Central memory CD4-positive, alpha-beta T cell (primary cell): ENCODE measurements around the gene MAGEB17.
"Not testable (repeated sequence)": the region's sequence is repeated elsewhere in the genome, so short reads cannot be mapped to it uniquely, and the experiment has no call there.

ENCODE experiments used
- DNase-seq: peaks from one replicate; pipeline ENCODE4 v3.0.0; 2022
- total RNA-seq, 3 experiments: gene quantifications; one replicate each; lab custom pipeline; 2026; lab: John Stamatoyannopoulos, UW

MAGEB17 gene
- total RNA-seq = 0 reads per million in 3 experiments

- DNase-seq = no peak
Measured at GRCh38 chrX:16167181-16167580, at the start of gene MAGEB17. MAGEB17 (plus strand) TSS chrX:16167481; CDS start chrX:16170383, 2,902 bp downstream.

GRCh38 chrX:16119353-16120220 is 47.7 kb upstream of the MAGEB17 start:
- DNase-seq = no peak

- no peak for DNase-seq
Measured at GRCh38 chrX:16120431-16120830, 46.9 kb upstream of the MAGEB17 start.

- peak; percentile 22 for DNase-seq
Measured at GRCh38 chrX:16123222-16123786, 44.0 kb upstream of the MAGEB17 start, which contains the start of gene GRPR. GRPR (plus strand) TSS chrX:16123565; CDS start chrX:16123954, 389 bp downstream.

GRCh38 chrX:16124201-16124600 is 43.1 kb upstream of the MAGEB17 start:
- no peak for DNase-seq

- DNase-seq = no peak
Measured at GRCh38 chrX:16125520-16126149, 41.6 kb upstream of the MAGEB17 start.

GRCh38 chrX:16130707-16131106 is 36.6 kb upstream of the MAGEB17 start:
- DNase-seq = no peak

- DNase-seq = no peak
Measured at GRCh38 chrX:16134936-16135335, 32.3 kb upstream of the MAGEB17 start.

- no peak for DNase-seq
Measured at GRCh38 chrX:16136080-16136479, 31.2 kb upstream of the MAGEB17 start.

GRCh38 chrX:16137416-16138107 is 29.7 kb upstream of the MAGEB17 start:
- no peak for DNase-seq

GRCh38 chrX:16138108-16138427 is 29.2 kb upstream of the MAGEB17 start:
- DNase-seq = no peak

GRCh38 chrX:16140448-16140847 is 26.8 kb upstream of the MAGEB17 start:
- no peak for DNase-seq

GRCh38 chrX:16140983-16141382 is 26.3 kb upstream of the MAGEB17 start:
- no peak for DNase-seq

- no peak for DNase-seq
Measured at GRCh38 chrX:16141422-16142245, 25.6 kb upstream of the MAGEB17 start.

GRCh38 chrX:16142246-16142558 is 25.1 kb upstream of the MAGEB17 start:
- no peak for DNase-seq

GRCh38 chrX:16143968-16144367 is 23.3 kb upstream of the MAGEB17 start:
- no peak for DNase-seq

GRCh38 chrX:16144420-16144819 is 22.9 kb upstream of the MAGEB17 start:
- no peak for DNase-seq

GRCh38 chrX:16145093-16145492 is 22.2 kb upstream of the MAGEB17 start:
- DNase-seq = not testable (repeated sequence)

GRCh38 chrX:16145656-16146055 is 21.6 kb upstream of the MAGEB17 start:
- no peak for DNase-seq

- no peak for DNase-seq
Measured at GRCh38 chrX:16148896-16149295, 18.4 kb upstream of the MAGEB17 start.

- DNase-seq = no peak
Measured at GRCh38 chrX:16155581-16156096, 11.6 kb upstream of the MAGEB17 start.

GRCh38 chrX:16156692-16157331 is 10.5 kb upstream of the MAGEB17 start:
- no peak for DNase-seq
